Endothelial cell (in vitro differentiated cells): Measurements from ENCODE around the gene NFIX. TPM values are rescaled to one million over a fixed set of nuclear protein-coding genes. Genes with fewer than 3 reads are reported as not detected.

ENCODE experiments used
- DNase-seq: peaks from one replicate; pipeline ENCODE4 v3.0.0; 2021; ENCODE audit warnings: low spot score
- H3K27ac Mint-ChIP-seq: one replicate; pipeline ENCODE4 v1.8.0; 2021; ENCODE audit warnings: mixed read lengths, inconsistent platforms; ENCODE audit not compliant: unreplicated experiment
- H3K27me3 Mint-ChIP-seq: one replicate; pipeline ENCODE4 v1.8.0; 2021; ENCODE audit warnings: mild to moderate bottlenecking, moderate library complexity, mixed read lengths, inconsistent platforms; ENCODE audit not compliant: unreplicated experiment
- H3K36me3 Mint-ChIP-seq: one replicate; pipeline ENCODE4 v1.8.0; 2021; ENCODE audit warnings: mild to moderate bottlenecking, low read depth, mixed read lengths, inconsistent platforms; ENCODE audit not compliant: unreplicated experiment
- H3K4me1 Mint-ChIP-seq: one replicate; pipeline ENCODE4 v1.8.0; 2021; ENCODE audit warnings: mild to moderate bottlenecking, mixed read lengths, inconsistent platforms; ENCODE audit not compliant: unreplicated experiment
- H3K4me3 Mint-ChIP-seq: one replicate; pipeline ENCODE4 v1.8.0; 2021; ENCODE audit warnings: mild to moderate bottlenecking, mixed read lengths, inconsistent platforms; ENCODE audit not compliant: unreplicated experiment
- H3K9me3 Mint-ChIP-seq: one replicate; pipeline ENCODE4 v1.8.0; 2021; ENCODE audit warnings: mixed read lengths, inconsistent platforms; ENCODE audit not compliant: unreplicated experiment
- CTCF ChIP-seq: fragments of 200-600 bp; sonication (generic); IDR thresholded peaks from one replicate; pipeline ENCODE4 v1.5.0; 2021; ENCODE audit warnings: antibody characterized with exemption; ENCODE audit not compliant: unreplicated experiment
- total RNA-seq: library from RNA; stranded (reverse); fragmentation: NEBNext Ultra II Directional; extraction: Animal tissue kit (Norgen Biotek cat#: 25700); gene quantifications from one replicate; pipeline ENCODE4 v1.2.1, GENCODE V29; 2021; ENCODE audit not compliant: unreplicated experiment

The NFIX gene
- total RNA-seq, 1 donor from 2014 or later: 9.9 TPM

GRCh38 chr19:13104360-13104847 lies 109.1 kb downstream of the NFIX start:
- H3K36me3 Mint-ChIP-seq: peaks cover 11% of the 10 kb centered on the region
- peak; percentile 78 for DNase-seq
- no peaks in the 10 kb centered on the region for H3K9me3 Mint-ChIP-seq
- TF ChIP-seq CTCF: peak; percentile 77
- H3K4me3 Mint-ChIP-seq: no peak overlapping the region
- peaks cover 16% of the 10 kb centered on the region for H3K4me1 Mint-ChIP-seq
- peak overlapping the region; percentile 78 for H3K27ac Mint-ChIP-seq
- peaks cover 15% of the 10 kb centered on the region for H3K27me3 Mint-ChIP-seq

- Mint-ChIP-seq H3K4me3 (no peak overlapping the region), H3K36me3 (peaks cover 8% of the 10 kb centered on the region), H3K9me3 (no peaks in the 10 kb centered on the region), H3K27ac (peak overlapping the region; percentile 78), H3K4me1 (peaks cover 13% of the 10 kb centered on the region), H3K27me3 (peaks cover 11% of the 10 kb centered on the region)
- TF ChIP-seq CTCF: peak; percentile 18
- DNase-seq: no peak
These were observed 109.8 kb downstream of the NFIX start for GRCh38 chr19:13104848-13105711.

GRCh38 chr19:13109361-13110098 lies 114.3 kb downstream of the NFIX start:
- H3K4me1 Mint-ChIP-seq: peaks cover 2% of the 10 kb centered on the region
- no peak overlapping the region for H3K4me3 Mint-ChIP-seq
- H3K36me3 Mint-ChIP-seq: no peaks in the 10 kb centered on the region
- TF ChIP-seq CTCF: no peak
- no peak overlapping the region for H3K27ac Mint-ChIP-seq
- no peak for DNase-seq
- H3K27me3 Mint-ChIP-seq: peaks cover 5% of the 10 kb centered on the region
- H3K9me3 Mint-ChIP-seq: no peaks in the 10 kb centered on the region

GRCh38 chr19:13110099-13110610 lies 114.9 kb downstream of the NFIX start:
- no peaks in the 10 kb centered on the region for H3K9me3 Mint-ChIP-seq
- H3K27me3 Mint-ChIP-seq: peaks cover 5% of the 10 kb centered on the region
- no peak overlapping the region for H3K4me3 Mint-ChIP-seq
- H3K27ac Mint-ChIP-seq: no peak overlapping the region
- no peaks in the 10 kb centered on the region for H3K4me1 Mint-ChIP-seq
- no peak for TF ChIP-seq CTCF
- no peaks in the 10 kb centered on the region for H3K36me3 Mint-ChIP-seq
- no peak for DNase-seq
